ENCODE measurements around the gene TEP1. TPM values are rescaled to one million over a fixed set of nuclear protein-coding genes. Genes with fewer than 3 reads are reported as not detected.

TEP1 gene
- total RNA-seq, 6 donors from 2014 or later = 23.3 to 97.4 (median 39.6) TPM

GRCh38 chr14:20334017-20334416 lies 79.3 kb downstream of the TEP1 start:
- Histone ChIP-seq H3K27me3 (no peaks in the 10 kb centered on the region), H3K9me3 (no peaks in the 10 kb centered on the region), H3K27ac (peak overlapping the region in 3 of 4 donors; percentile 80 to 84 (median 81)), H3K4me3 (no peak overlapping the region), H3K36me3 (peaks cover 0 to under 1% (median under 1%) of the 10 kb centered on the region in 4 donors), H3K4me1 (peaks cover 12 to 32% (median 16%) of the 10 kb centered on the region in 4 donors)
- DNase-seq (no peak), ATAC-seq (ENCODE audit: low FRiP score in 2 of 2) (no peak)
- 74 to 79% methylated on average over 7 of the region's 7 CpGs for WGBS, 2 donors
- no peak for TF ChIP-seq EP300 (IDR thresholded peaks at IDR 0.05)
- TF ChIP-seq POLR2A (IDR thresholded peaks at IDR 0.05) = no peak
- no peak for TF ChIP-seq POLR2AphosphoS5 (IDR thresholded peaks at IDR 0.05)
- TF ChIP-seq CTCF (IDR thresholded peaks at IDR 0.05) = no peak

- Histone ChIP-seq H3K27ac (peak overlapping the region; percentile 80 to 84 (median 82)), H3K9me3 (no peaks in the 10 kb centered on the region), H3K4me3 (peak overlapping the region in 3 of 4 donors; percentile 50 to 73 (median 55)), H3K4me1 (peaks cover 12 to 32% (median 16%) of the 10 kb centered on the region in 4 donors), H3K27me3 (no peaks in the 10 kb centered on the region), H3K36me3 (peaks cover 0 to 6% (median 4%) of the 10 kb centered on the region in 4 donors)
- TF ChIP-seq EP300 (IDR thresholded peaks at IDR 0.05) (no peak), POLR2A (IDR thresholded peaks at IDR 0.05) (no peak), POLR2AphosphoS5 (IDR thresholded peaks at IDR 0.05) (no peak), CTCF (IDR thresholded peaks at IDR 0.05) (no peak)
- no peak for DNase-seq
- peak in 1 of 2 donors; percentile 11 for ATAC-seq (ENCODE audit: low FRiP score in 2 of 2)
- WGBS, 2 donors = 12 to 16% methylated on average over 3 of the region's 3 CpGs
These were observed 79.8 kb downstream of the TEP1 start for GRCh38 chr14:20333494-20333841.

GRCh38 chr14:20332788-20333493 lies 80.4 kb downstream of the TEP1 start, which contains the start of gene CCNB1IP1:
Gene CCNB1IP1 (minus strand): TSS chr14:20333279. CDS start chr14:20316523, 16,756 bp downstream.
- 0% methylated on average over 19 of the region's 19 CpGs for WGBS, 2 donors
- Histone ChIP-seq H3K27me3 (no peaks in the 10 kb centered on the region), H3K4me1 (peaks cover 12 to 32% (median 16%) of the 10 kb centered on the region in 4 donors), H3K9me3 (no peaks in the 10 kb centered on the region), H3K4me3 (peak within 1 kb of the TSS; percentile 50 to 73 (median 57)), H3K36me3 (peaks cover 0 to 11% (median 4%) of the 10 kb centered on the region in 4 donors), H3K27ac (peak within 1 kb of the TSS; percentile 80 to 84 (median 82))
- DNase-seq (peak in 1 of 2 donors; percentile 69), ATAC-seq (ENCODE audit: low FRiP score in 2 of 2) (peak; percentile 94 to 97)
- TF ChIP-seq POLR2AphosphoS5 (IDR thresholded peaks at IDR 0.05) = peak; percentile 62 to 69
- TF ChIP-seq EP300 (IDR thresholded peaks at IDR 0.05) = peak in 1 of 4 donors; percentile 6
- TF ChIP-seq CTCF (IDR thresholded peaks at IDR 0.05) = no peak
- peak in 3 of 4 donors; percentile 23 to 61 (median 52) for TF ChIP-seq POLR2A (IDR thresholded peaks at IDR 0.05)

GRCh38 chr14:20332431-20332787 lies 80.9 kb downstream of the TEP1 start:
- TF ChIP-seq POLR2A (IDR thresholded peaks at IDR 0.05) = no peak
- TF ChIP-seq CTCF (IDR thresholded peaks at IDR 0.05) = no peak
- no peak for TF ChIP-seq EP300 (IDR thresholded peaks at IDR 0.05)
- TF ChIP-seq POLR2AphosphoS5 (IDR thresholded peaks at IDR 0.05) = no peak
- no peak for ATAC-seq (ENCODE audit: low FRiP score in 2 of 2)
- DNase-seq = no peak

More at GRCh38 chr14:20332431-20332787, 80.9 kb downstream of the TEP1 start:
- no peaks in the 10 kb centered on the region for H3K27me3 ChIP-seq
- peaks cover 12 to 37% (median 19%) of the 10 kb centered on the region in 4 donors for H3K4me1 ChIP-seq
- peaks cover 0 to 11% (median 4%) of the 10 kb centered on the region in 4 donors for H3K36me3 ChIP-seq
- H3K9me3 ChIP-seq = no peaks in the 10 kb centered on the region
- 14% methylated on average over 4 of the region's 4 CpGs for WGBS, 2 donors
- H3K4me3 ChIP-seq = peak overlapping the region; percentile 50 to 73 (median 57)
- H3K27ac ChIP-seq = peak overlapping the region; percentile 80 to 84 (median 82)

All from upper lobe of left lung (tissue), 6 donors.